ENCODE measurements around the gene CEMIP2. TPM values are rescaled to one million over a fixed set of nuclear protein-coding genes. Genes with fewer than 3 reads are reported as not detected.

Gene CEMIP2
- polyA plus RNA-seq, 1 of the 3 experiments (the other 2 are of a cell fraction), result 39.8 TPM

GRCh38 chr9:71704796-71705195 lies 63.5 kb downstream of the CEMIP2 start:
- ChIA-PET POLR2A (no interaction called here), CTCF (interaction anchor here (0.5 to 0.9 kb wide), 2 partner anchors 270 to 403 kb away, joined by 3 read pairs; no protein-coding TSS in a partner anchor)
- H3K9me2 ChIP-seq, result no peaks in the 10 kb centered on the region
- H3K27ac ChIP-seq (ENCODE audit: low read depth in 2 of 2, low read length in 1 of 2), result no peak overlapping the region
- H3K4me1 ChIP-seq (ENCODE audit: control insufficient read depth in 1 of 2, insufficient read depth in 2 of 2, low read depth in 1 of 2, low read length in 1 of 2), result no peaks in the 10 kb centered on the region
- no peak for DNase-seq
- no peak overlapping the region for H3K4me3 ChIP-seq (ENCODE audit: low read depth in 2 of 2, low read length in 1 of 2)
- peaks cover 8 to 20% of the 10 kb centered on the region in 2 experiments for H3K36me3 ChIP-seq (replicated peaks in 1 of 2; ENCODE audit: control insufficient read depth in 1 of 2, insufficient read depth in 2 of 2, low read length in 1 of 2)
- H3K27me3 ChIP-seq (ENCODE audit: insufficient read depth), result no peaks in the 10 kb centered on the region
- no peaks in the 10 kb centered on the region for H4K20me1 ChIP-seq (ENCODE audit: insufficient read depth)
- H3F3A ChIP-seq (replicated peaks; ENCODE audit: insufficient read depth), result peaks cover 4% of the 10 kb centered on the region
- H3K9me3 ChIP-seq, result no peaks in the 10 kb centered on the region
- no peak overlapping the region for H2AFZ ChIP-seq (ENCODE audit: low read depth)
- no peak overlapping the region for H3K9ac ChIP-seq
- no peaks in the 10 kb centered on the region for H3K79me2 ChIP-seq (ENCODE audit: insufficient read depth)
- no peak overlapping the region for H3K4me2 ChIP-seq
- TF ChIP-seq RCOR1 (IDR thresholded peaks at IDR 0.05; ENCODE audit: low read length) (no peak), FOXM1 (IDR thresholded peaks at IDR 0.05; ENCODE audit: low read depth) (no peak), TAF1 (IDR thresholded peaks at IDR 0.05; ENCODE audit: borderline replicate concordance, low read depth, low read length) (no peak), ELF1 (IDR thresholded peaks at IDR 0.05) (no peak), RFX5 (IDR thresholded peaks at IDR 0.05; ENCODE audit: low read length) (no peak), FOXJ3 (CRISPR knock-in tag; IDR thresholded peaks at IDR 0.05) (no peak), JUND (IDR thresholded peaks at IDR 0.05) (no peak), SIN3A (IDR thresholded peaks at IDR 0.05; ENCODE audit: borderline replicate concordance, low read depth, low read length) (no peak), GABPA (IDR thresholded peaks at IDR 0.05; ENCODE audit: low read depth) (no peak), SMC3 (IDR thresholded peaks at IDR 0.05; ENCODE audit: low read depth, low read length) (no peak), CHD2 (IDR thresholded peaks at IDR 0.05; ENCODE audit: low read length, partially characterized antibody) (no peak)
- TF ChIP-seq, protein P1, sequence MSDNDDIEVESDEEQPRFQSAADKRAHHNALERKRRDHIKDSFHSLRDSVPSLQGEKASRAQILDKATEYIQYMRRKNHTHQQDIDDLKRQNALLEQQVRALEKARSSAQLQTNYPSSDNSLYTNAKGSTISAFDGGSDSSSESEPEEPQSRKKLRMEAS (IDR thresholded peaks at IDR 0.05; ENCODE audit: low read depth), result no peak
- WGBS (ENCODE audit: low lambda C conversion rate), result 53% methylated on average over 1 of the region's 1 CpG

DNA sequence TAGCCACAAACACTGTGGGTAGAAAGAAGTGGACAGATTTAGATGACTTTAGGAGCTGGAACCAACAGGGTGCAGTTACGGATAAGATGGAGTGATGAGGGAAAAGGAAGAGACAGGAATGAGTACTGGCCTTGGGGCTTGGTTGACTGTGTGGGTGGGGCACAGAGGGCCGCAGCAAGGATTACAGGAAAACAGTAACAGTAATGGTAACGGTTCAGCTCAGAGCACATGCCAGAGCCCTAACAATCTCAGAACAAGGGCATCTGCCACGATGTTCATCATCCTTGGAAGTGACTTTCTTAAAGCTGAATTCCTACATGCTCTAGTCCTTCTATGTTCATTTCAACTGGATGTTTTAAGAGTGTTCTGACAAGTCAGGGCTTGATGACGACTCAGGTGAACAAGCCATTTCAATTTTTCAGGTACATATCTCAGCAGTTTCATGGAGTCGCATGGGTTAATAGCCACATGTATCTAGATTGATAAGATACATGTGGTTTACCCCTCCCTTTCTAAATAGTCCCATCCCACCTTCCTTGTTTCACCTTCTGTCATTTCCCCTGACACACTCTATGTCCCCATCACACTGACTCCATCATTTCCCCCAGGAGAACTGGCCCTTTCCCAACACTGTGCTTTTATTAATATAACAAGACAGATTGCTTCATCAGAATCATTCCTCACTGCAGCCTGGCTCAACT lies 65.0 kb downstream of the CEMIP2 start:
- H3K4me1 ChIP-seq (ENCODE audit: control insufficient read depth in 1 of 2, insufficient read depth in 2 of 2, low read depth in 1 of 2, low read length in 1 of 2), result no peaks in the 10 kb centered on the region
- H3K4me3 ChIP-seq (ENCODE audit: low read depth in 2 of 2, low read length in 1 of 2), result no peak overlapping the region
- peaks cover 14 to 18% of the 10 kb centered on the region in 2 experiments for H3K36me3 ChIP-seq (replicated peaks in 1 of 2; ENCODE audit: control insufficient read depth in 1 of 2, insufficient read depth in 2 of 2, low read length in 1 of 2)
- no peaks in the 10 kb centered on the region for H3K9me3 ChIP-seq
- no peak overlapping the region for H2AFZ ChIP-seq (ENCODE audit: low read depth)
- H3K79me2 ChIP-seq (ENCODE audit: insufficient read depth), result no peaks in the 10 kb centered on the region
- H3K4me2 ChIP-seq, result no peak overlapping the region
- H3K9ac ChIP-seq, result no peak overlapping the region
- TF ChIP-seq FOSL2 (IDR thresholded peaks at IDR 0.05; ENCODE audit: borderline replicate concordance, low read depth), result no peak
- no peak for TF ChIP-seq POLR2AphosphoS5 (IDR thresholded peaks at IDR 0.05; ENCODE audit: low read depth, low read length)
- TF ChIP-seq YY1 (IDR thresholded peaks at IDR 0.05; ENCODE audit: low read depth), result no peak
- TF ChIP-seq RCOR1 (IDR thresholded peaks at IDR 0.05; ENCODE audit: low read length), result no peak
- TF ChIP-seq CHD2 (IDR thresholded peaks at IDR 0.05; ENCODE audit: low read length, partially characterized antibody), result no peak
- no peak for TF ChIP-seq EZH2phosphoT487 (IDR thresholded peaks at IDR 0.05; ENCODE audit: borderline replicate concordance, low read depth)
- TF ChIP-seq USF1 (IDR thresholded peaks at IDR 0.05; ENCODE audit: borderline replicate concordance, low read depth), result no peak
- no peak for TF ChIP-seq RXRA (IDR thresholded peaks at IDR 0.05; ENCODE audit: borderline replicate concordance, low read depth)
- no peak for TF ChIP-seq MEF2A (IDR thresholded peaks at IDR 0.05; ENCODE audit: borderline replicate concordance, low read depth)
- no peak for TF ChIP-seq ZBTB33 (IDR thresholded peaks at IDR 0.05; ENCODE audit: borderline replicate concordance, low read depth)
- TF ChIP-seq GATA2 (CRISPR knock-in tag; IDR thresholded peaks at IDR 0.05), result no peak
- no peak for TF ChIP-seq FOXJ3 (CRISPR knock-in tag; IDR thresholded peaks at IDR 0.05)
- no peak for TF ChIP-seq SMC3 (IDR thresholded peaks at IDR 0.05; ENCODE audit: low read depth, low read length)
- no peak for TF ChIP-seq JUND (IDR thresholded peaks at IDR 0.05)
- no peak for TF ChIP-seq NFIC (IDR thresholded peaks at IDR 0.05; ENCODE audit: borderline replicate concordance)
- 47% methylated on average over 6 of the region's 6 CpGs for WGBS (ENCODE audit: low lambda C conversion rate)
- H4K20me1 ChIP-seq (ENCODE audit: insufficient read depth), result no peaks in the 10 kb centered on the region
- ChIA-PET POLR2A (no interaction called here), CTCF (no interaction called here)
- peaks cover 2% of the 10 kb centered on the region for H3F3A ChIP-seq (replicated peaks; ENCODE audit: insufficient read depth)
- H3K27me3 ChIP-seq (ENCODE audit: insufficient read depth), result no peaks in the 10 kb centered on the region
- no peak overlapping the region for H3K27ac ChIP-seq (ENCODE audit: low read depth in 2 of 2, low read length in 1 of 2)
- no peaks in the 10 kb centered on the region for H3K9me2 ChIP-seq
- DNase-seq, result no peak
